ENCODE results near the gene MIOX.

The MIOX gene

DNA sequence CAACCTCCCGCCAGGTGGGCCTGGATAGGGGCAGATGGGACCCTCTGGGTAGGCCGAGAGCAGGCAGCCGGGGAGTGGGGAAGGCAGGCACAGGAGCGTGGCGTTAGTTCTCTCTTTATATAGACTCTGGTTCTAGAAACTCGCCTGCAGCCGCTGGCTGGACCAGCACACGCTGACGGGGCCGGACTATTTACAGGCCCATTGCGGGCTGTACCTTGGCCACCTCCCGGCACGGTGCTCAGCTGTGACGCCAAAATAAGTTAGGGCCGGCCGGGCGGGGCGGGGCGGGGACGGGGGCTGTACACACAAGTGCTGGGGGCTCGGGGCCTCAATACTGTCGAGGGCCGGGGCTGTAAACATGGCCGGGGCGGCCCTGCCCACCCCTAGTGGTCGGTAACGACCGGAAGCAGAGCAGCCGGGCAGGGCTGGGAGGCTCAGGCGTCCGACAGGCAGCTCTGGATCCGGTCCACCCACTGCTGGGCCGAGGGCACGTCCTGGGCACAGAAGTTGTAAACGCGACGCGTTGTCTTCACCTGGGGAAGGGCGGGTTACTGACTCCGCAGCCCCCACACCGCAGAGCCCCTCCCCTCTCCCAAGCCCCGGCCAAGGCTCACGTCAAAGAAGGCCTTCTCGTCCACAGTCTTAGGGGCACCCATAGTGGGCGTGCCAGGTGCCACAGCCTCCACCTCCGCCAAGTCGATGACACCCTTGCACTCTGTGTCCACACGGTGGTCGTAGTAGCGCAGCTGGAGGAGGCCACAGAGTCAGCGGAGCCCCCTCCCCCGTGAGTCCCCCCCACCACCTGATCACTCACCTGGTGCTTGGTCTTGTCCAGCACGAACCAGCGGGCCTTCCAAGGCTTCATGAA is 39.7 kb upstream of the MIOX start:
- Histone ChIP-seq H3K4me2 (ENCODE audit: low read length) (no peak overlapping the region), H3K4me1 (no peaks in the 10 kb centered on the region), H3K36me3 (ENCODE audit: control insufficient read depth, insufficient read depth, low read length) (no peaks in the 10 kb centered on the region), H3K9me3 (ENCODE audit: control insufficient read depth, low read length) (no peaks in the 10 kb centered on the region), H3K9ac (no peak overlapping the region), H3K27ac (no peak overlapping the region), H3K79me2 (no peaks in the 10 kb centered on the region), H2AFZ (no peak overlapping the region), H3K4me3 (ENCODE audit: low read depth, low read length) (no peak overlapping the region), H3K27me3 (ENCODE audit: control insufficient read depth, insufficient read depth, low read length) (no peaks in the 10 kb centered on the region)
- TF ChIP-seq, protein P1, sequence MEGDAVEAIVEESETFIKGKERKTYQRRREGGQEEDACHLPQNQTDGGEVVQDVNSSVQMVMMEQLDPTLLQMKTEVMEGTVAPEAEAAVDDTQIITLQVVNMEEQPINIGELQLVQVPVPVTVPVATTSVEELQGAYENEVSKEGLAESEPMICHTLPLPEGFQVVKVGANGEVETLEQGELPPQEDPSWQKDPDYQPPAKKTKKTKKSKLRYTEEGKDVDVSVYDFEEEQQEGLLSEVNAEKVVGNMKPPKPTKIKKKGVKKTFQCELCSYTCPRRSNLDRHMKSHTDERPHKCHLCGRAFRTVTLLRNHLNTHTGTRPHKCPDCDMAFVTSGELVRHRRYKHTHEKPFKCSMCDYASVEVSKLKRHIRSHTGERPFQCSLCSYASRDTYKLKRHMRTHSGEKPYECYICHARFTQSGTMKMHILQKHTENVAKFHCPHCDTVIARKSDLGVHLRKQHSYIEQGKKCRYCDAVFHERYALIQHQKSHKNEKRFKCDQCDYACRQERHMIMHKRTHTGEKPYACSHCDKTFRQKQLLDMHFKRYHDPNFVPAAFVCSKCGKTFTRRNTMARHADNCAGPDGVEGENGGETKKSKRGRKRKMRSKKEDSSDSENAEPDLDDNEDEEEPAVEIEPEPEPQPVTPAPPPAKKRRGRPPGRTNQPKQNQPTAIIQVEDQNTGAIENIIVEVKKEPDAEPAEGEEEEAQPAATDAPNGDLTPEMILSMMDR (IDR thresholded peaks at IDR 0.05) = no peak

DNA sequence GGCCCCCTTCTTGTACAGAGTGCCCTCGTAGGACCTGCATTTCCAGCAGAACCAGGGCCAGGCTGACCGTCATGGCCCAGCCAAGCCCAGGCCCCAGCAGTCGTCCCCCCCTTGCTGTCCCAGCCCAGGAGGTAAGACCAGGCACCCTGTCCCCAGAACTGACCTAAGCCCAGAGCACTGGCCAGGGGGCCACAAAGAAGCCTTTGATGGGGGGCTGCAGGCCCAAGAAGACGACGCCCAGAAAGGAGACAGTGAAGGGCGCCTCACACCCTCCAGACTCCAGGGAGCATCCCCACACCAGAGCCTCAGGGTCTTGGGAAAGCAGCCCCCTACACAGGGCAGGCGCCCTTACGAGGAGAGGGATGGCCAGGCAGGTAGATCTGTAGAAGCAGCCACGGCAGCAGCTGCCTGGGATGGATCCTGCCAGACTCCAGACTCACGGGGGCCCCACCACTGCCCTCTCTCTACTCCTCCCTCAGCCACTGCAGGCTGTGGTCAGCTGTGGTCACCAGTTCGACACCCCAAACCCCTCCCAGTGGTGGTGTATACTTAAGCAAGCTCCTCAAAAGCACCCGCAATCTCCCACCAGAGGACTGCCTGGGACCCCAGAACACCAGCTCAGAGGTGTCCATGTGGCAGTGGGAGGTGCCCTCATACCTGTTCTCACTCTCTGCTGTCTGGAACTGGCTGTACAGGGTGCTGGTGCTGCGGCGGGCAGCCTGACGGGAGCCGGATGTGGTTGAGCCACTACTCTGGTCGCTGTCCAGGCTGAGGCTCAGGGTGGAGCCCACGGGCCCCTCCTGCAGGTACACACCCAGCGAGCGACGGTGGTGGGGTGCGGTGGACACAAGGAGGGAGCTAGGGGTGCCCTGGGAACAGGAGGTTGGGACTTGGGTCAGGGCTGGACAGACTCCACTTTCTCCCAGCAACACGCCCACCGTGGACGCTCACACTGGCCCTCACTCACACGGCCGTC is 38.8 kb upstream of the MIOX start:
- Histone ChIP-seq H3K4me3 (ENCODE audit: low read depth, low read length) (no peak overlapping the region), H3K27me3 (ENCODE audit: control insufficient read depth, insufficient read depth, low read length) (no peaks in the 10 kb centered on the region), H3K36me3 (ENCODE audit: control insufficient read depth, insufficient read depth, low read length) (no peaks in the 10 kb centered on the region), H3K4me2 (ENCODE audit: low read length) (no peak overlapping the region), H3K79me2 (no peaks in the 10 kb centered on the region), H2AFZ (no peak overlapping the region), H3K9ac (no peak overlapping the region), H3K27ac (no peak overlapping the region), H3K4me1 (no peaks in the 10 kb centered on the region), H3K9me3 (ENCODE audit: control insufficient read depth, low read length) (no peaks in the 10 kb centered on the region)
- TF ChIP-seq, protein P1 (IDR thresholded peaks at IDR 0.05) = no peak

DNA sequence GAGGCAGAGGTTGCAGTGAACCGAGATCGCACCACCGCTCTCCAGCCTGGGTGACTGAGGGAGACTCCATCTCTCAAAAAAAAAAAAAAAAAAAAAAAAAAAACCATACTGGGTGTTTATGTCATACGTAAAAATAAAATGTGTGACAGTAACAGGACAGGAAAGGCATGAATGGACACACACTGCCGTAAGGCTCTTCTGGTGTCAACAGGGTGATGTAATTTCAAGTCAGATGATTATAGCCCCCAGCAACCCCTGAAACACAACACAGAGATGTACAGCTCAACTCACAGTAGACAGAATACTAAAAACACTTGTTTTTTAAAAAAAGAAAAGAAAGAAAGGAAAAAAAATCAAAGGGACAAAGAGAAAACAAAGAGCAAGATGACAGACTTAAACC is 34.0 kb upstream of the MIOX start:
- Histone ChIP-seq H3K4me2 (ENCODE audit: low read length) (no peak overlapping the region), H3K27ac (no peak overlapping the region), H3K4me1 (no peaks in the 10 kb centered on the region), H3K9me3 (ENCODE audit: control insufficient read depth, low read length) (no peaks in the 10 kb centered on the region), H3K4me3 (ENCODE audit: low read depth, low read length) (no peak overlapping the region), H3K27me3 (ENCODE audit: control insufficient read depth, insufficient read depth, low read length) (no peaks in the 10 kb centered on the region), H3K79me2 (no peaks in the 10 kb centered on the region), H3K9ac (no peak overlapping the region), H3K36me3 (ENCODE audit: control insufficient read depth, insufficient read depth, low read length) (no peaks in the 10 kb centered on the region), H2AFZ (no peak overlapping the region)
- TF ChIP-seq, protein P1 (IDR thresholded peaks at IDR 0.05) = no peak

DNA sequence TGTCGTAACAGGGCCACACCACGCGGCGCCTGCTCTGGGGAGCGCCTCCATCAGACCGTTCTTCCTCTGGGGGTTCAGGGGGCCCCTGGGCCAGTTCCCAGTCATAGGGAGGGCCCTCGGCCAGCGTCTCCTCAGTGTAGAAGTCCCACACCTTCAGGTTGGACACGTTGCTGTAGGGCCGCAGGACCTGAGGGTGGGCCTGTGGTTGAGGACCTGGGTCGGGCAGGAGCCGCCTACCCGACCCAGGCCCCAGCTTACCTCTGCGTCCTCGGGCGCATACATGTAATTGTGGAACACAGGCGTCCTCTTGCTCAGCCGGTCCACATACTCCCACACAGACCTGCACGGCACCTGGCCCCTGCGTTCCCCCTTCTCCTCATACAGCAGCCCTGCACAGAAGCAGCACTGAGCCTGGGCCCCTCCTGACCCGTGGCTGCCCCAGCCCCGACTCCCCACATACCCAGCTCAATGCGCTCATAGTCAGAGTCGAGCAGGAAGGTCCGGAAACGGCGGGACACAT is 32.0 kb upstream of the MIOX start:
- no peak overlapping the region for H3K9ac ChIP-seq
- TF ChIP-seq, protein P1 (IDR thresholded peaks at IDR 0.05) = no peak
- H3K36me3 ChIP-seq (ENCODE audit: control insufficient read depth, insufficient read depth, low read length) = no peaks in the 10 kb centered on the region

More for the DNA sequence above, 32.0 kb upstream of the MIOX start:
- Histone ChIP-seq H3K79me2 (no peaks in the 10 kb centered on the region), H3K4me3 (ENCODE audit: low read depth, low read length) (no peak overlapping the region), H3K27ac (no peak overlapping the region), H2AFZ (no peak overlapping the region), H3K9me3 (ENCODE audit: control insufficient read depth, low read length) (no peaks in the 10 kb centered on the region), H3K4me2 (ENCODE audit: low read length) (no peak overlapping the region), H3K27me3 (ENCODE audit: control insufficient read depth, insufficient read depth, low read length) (no peaks in the 10 kb centered on the region), H3K4me1 (no peaks in the 10 kb centered on the region)

Data from parathyroid adenoma (tissue), 2 donors.